ENCODE measurements around the gene PLXND1. TPM values are rescaled to one million over a fixed set of nuclear protein-coding genes. Genes with fewer than 3 reads are reported as not detected.

PLXND1 gene
- total and polyA plus RNA-seq, 2 donors from 2014 or later, result 67.0 to 152 TPM

- no peak overlapping the region for H3K9ac ChIP-seq (ENCODE audit: low read length in 3 of 3)
- peaks cover 0 to 11% (median 0%) of the 10 kb centered on the region in 3 donors for H3K4me1 ChIP-seq (ENCODE audit: control insufficient read depth in 2 of 3, insufficient read depth in 2 of 3, low read depth in 1 of 3, low read length in 3 of 3)
- DNase-seq (no peak), FAIRE-seq (no peak)
- no peak for TF ChIP-seq CTCF (IDR thresholded peaks at IDR 0.05; ENCODE audit: borderline replicate concordance, extremely low read depth, insufficient read depth)
- intact Hi-C loops (cut with DNase I), result no loop called here
- peaks cover 0 to 9% (median 0%) of the 10 kb centered on the region in 3 donors for H3K36me3 ChIP-seq (ENCODE audit: control insufficient read depth in 2 of 3, insufficient read depth in 3 of 3, low read length in 3 of 3)
- no peaks in the 10 kb centered on the region for H3K9me3 ChIP-seq (ENCODE audit: control insufficient read depth in 2 of 3, insufficient read depth in 1 of 3, low read length in 3 of 3)
- H3K27me3 ChIP-seq (ENCODE audit: control insufficient read depth, insufficient read depth, low read length), result no peaks in the 10 kb centered on the region
- no peak overlapping the region for H3K27ac ChIP-seq (ENCODE audit: low read depth in 2 of 2, low read length in 2 of 2)
- no peak overlapping the region for H3K4me3 ChIP-seq (ENCODE audit: low read length in 3 of 3)
Measured at GRCh38 chr3:129577925-129578786, 28.3 kb downstream of the PLXND1 start.

- Histone ChIP-seq H3K4me1 (ENCODE audit: control insufficient read depth in 2 of 3, insufficient read depth in 2 of 3, low read depth in 1 of 3, low read length in 3 of 3) (peaks cover 0 to 11% (median 0%) of the 10 kb centered on the region in 3 donors), H3K4me3 (ENCODE audit: low read length in 3 of 3) (no peak overlapping the region), H3K36me3 (ENCODE audit: control insufficient read depth in 2 of 3, insufficient read depth in 3 of 3, low read length in 3 of 3) (peaks cover 0 to 9% (median 0%) of the 10 kb centered on the region in 3 donors), H3K27ac (ENCODE audit: low read depth in 2 of 2, low read length in 2 of 2) (peak overlapping the region in 1 of 2 donors; percentile 28), H3K9me3 (ENCODE audit: control insufficient read depth in 2 of 3, insufficient read depth in 1 of 3, low read length in 3 of 3) (no peaks in the 10 kb centered on the region), H3K9ac (ENCODE audit: low read length in 3 of 3) (no peak overlapping the region), H3K27me3 (ENCODE audit: control insufficient read depth, insufficient read depth, low read length) (no peaks in the 10 kb centered on the region)
- FAIRE-seq, result no peak
- intact Hi-C loops (cut with DNase I), result no loop called here
- no peak for DNase-seq
- TF ChIP-seq CTCF (IDR thresholded peaks at IDR 0.05; ENCODE audit: borderline replicate concordance, extremely low read depth, insufficient read depth), result no peak
Measured at GRCh38 chr3:129577366-129577765, 29.1 kb downstream of the PLXND1 start.

- no peaks in the 10 kb centered on the region for H3K9me3 ChIP-seq (ENCODE audit: control insufficient read depth in 2 of 3, insufficient read depth in 1 of 3, low read length in 3 of 3)
- intact Hi-C loops (cut with DNase I), result no loop called here
- peaks cover 0 to 7% (median 0%) of the 10 kb centered on the region in 3 donors for H3K36me3 ChIP-seq (ENCODE audit: control insufficient read depth in 2 of 3, insufficient read depth in 3 of 3, low read length in 3 of 3)
- no peak for TF ChIP-seq CTCF (IDR thresholded peaks at IDR 0.05; ENCODE audit: borderline replicate concordance, extremely low read depth, insufficient read depth)
- H3K27me3 ChIP-seq (ENCODE audit: control insufficient read depth, insufficient read depth, low read length), result no peaks in the 10 kb centered on the region
- H3K27ac ChIP-seq (ENCODE audit: low read depth in 2 of 2, low read length in 2 of 2), result peak overlapping the region in 1 of 2 donors; percentile 28
- H3K4me1 ChIP-seq (ENCODE audit: control insufficient read depth in 2 of 3, insufficient read depth in 2 of 3, low read depth in 1 of 3, low read length in 3 of 3), result peaks cover 0 to 11% (median 0%) of the 10 kb centered on the region in 3 donors
- H3K4me3 ChIP-seq (ENCODE audit: low read length in 3 of 3), result no peak overlapping the region
- no peak for FAIRE-seq
- DNase-seq, result peak in 1 of 5 donors; percentile 88
- H3K9ac ChIP-seq (ENCODE audit: low read length in 3 of 3), result no peak overlapping the region
Measured at GRCh38 chr3:129576514-129577352, 29.7 kb downstream of the PLXND1 start.

All from kidney (tissue), 14 donors.